Effector CD8-positive, alpha-beta T cell (primary cell): Measurements from ENCODE around the gene TRAPPC10.
"Not testable (repeated sequence)": the region's sequence is repeated elsewhere in the genome, so short reads cannot be mapped to it uniquely, and the experiment has no call there.

Experiments used
- DNase-seq: peaks from one replicate; lab custom pipeline; 2025; lab: John Stamatoyannopoulos, UW

Gene TRAPPC10

GRCh38 chr21:44088401-44088780 lies 76.3 kb downstream of the TRAPPC10 start:
- DNase-seq = no peak

- no peak for DNase-seq
Measured at GRCh38 chr21:44089001-44089911, 77.1 kb downstream of the TRAPPC10 start.

GRCh38 chr21:44090325-44090724 lies 78.2 kb downstream of the TRAPPC10 start:
- DNase-seq = no peak

GRCh38 chr21:44092211-44092610 lies 80.1 kb downstream of the TRAPPC10 start:
- DNase-seq = no peak

- DNase-seq = no peak
Measured at GRCh38 chr21:44093761-44094160, 81.7 kb downstream of the TRAPPC10 start.

DNA sequence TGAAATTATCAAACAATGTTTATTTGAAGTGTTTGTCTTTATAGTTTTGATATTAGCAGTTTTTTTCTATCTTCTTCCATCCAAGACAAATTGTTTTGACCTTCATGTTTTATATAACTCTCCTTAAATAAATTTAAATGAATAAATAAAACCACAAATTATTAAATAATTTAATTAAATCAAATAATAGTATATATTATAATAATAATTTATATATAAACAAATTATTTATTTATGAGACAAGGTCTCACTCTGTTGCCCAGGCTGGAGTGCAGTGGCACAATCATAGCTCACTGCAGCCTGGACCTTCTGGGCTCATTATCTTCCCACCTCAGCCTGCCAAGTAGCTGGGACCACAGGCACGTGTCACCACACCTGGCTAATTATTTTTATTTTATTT lies 82.7 kb downstream of the TRAPPC10 start:
- DNase-seq = no peak

DNA sequence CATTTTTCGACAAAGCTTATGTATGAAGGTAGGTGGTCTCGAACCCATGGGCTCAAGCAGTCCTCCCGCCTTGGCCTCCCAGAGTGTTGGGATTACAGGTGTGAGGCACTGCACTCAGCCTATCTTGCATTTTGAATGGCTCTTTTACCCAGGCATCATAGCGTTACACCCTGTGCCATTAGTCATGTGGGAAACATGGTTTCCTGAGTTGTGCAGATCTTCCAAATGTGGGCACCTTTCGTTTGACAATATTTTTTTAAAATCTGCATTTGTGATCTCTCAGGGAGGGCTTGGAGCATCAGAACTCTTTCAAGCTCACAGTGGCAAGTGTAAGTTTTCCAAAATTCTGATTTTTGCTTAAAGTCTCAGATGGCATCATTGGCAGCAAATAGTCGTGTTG lies 86.4 kb downstream of the TRAPPC10 start:
- not testable (repeated sequence) for DNase-seq

DNA sequence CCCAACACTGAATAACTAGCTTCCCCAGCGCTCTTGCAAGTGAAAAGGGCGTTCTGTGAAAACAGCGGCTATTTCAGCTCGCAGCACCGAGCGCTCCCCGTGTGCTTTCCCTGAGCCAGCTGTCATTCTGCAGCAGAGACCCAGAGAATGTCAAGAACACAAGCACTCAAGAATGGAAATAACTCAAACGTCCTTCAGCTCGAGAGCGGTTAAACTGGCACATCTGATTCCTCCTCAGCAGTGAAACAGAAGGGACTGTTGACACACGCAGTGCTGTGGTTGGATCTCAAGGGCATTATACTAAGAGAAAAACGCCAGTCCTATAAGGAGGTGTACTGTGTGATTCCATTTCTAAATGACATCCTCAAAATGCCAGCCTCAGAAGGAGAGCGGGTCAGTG lies 86.9 kb downstream of the TRAPPC10 start:
- DNase-seq = not testable (repeated sequence)

DNA sequence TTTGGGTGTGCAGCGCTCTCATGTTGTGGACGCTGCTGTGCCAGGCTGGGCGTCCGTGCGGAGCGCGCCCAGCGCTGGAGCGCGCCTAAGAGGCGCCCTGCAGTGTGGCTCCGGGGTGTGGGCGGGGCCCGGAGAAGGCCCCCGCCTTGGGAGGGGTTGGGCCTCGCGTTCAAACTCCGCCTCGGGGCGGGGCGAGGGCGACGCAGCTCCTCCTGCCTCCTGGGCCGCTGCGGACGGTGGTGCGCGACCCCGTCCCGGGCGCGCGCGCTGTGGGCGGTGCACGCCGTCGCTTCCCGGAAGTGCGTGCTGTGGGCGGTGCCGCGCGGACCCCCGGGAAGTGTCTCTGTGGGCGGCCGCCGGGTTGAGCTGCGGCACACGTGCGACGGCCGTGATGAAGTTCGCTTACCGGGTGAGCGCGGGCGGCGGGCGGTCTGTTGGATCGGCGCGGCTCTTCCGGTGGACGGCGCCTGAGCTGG lies 95.0 kb downstream of the TRAPPC10 start, which contains the start of gene PWP2:
Gene PWP2 (plus strand): TSS at position 374 of the 476 bp plus-strand sequence. CDS start 18 bp downstream, at position 392.
- not testable (repeated sequence) for DNase-seq

DNA sequence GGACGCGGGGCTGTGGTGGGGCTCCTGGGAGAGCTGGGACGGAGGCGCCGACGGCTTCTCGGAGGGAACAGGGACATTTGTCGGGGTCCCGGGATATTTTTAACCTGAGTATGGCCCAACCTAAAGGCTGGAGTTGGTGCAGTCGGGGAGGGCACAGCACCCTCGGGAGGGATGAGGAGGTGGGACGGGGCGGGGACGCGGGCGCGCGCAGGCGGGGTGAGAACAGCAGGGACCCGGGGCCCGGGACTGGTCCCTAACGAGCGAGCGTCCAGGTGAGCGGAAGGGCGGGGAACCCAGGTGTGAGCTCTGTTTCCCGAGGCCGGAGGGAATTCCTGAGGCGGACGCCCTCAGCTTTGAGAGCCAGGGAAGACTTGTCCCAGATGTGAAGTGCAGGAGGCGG lies 95.5 kb downstream of the TRAPPC10 start:
- DNase-seq = not testable (repeated sequence)

DNA sequence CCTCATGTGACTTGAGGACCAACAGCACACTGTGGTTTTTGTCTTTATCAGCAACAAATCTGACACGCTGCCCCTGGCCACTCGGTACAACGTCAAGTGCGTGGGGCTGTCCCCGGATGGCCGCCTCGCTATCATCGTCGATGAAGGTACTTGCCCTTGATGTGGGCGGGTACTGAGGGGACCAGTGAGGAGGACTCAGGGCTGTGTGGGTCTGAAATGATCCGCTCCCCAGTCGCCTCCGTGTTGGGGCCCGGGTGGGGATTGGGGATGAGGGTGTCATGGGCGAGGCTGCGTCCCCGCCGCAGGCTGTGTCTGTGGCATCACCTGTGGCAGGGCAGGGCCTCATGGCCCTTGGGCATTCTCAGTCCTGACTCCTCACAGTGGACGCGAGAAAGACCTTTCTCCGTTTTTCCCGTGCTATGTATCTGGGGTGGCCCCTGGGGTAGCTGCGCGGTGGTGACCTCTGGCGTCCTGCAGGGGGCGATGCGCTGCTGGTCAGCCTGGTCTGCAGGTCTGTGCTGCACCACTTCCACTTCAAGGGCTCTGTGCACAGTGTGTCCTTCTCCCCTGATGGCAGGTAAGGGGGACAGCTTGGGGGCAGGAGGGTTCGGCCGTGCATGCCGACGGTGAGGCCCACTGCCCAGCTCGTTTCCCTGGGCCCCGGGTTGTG lies 101.7 kb downstream of the TRAPPC10 start:
- not testable (repeated sequence) for DNase-seq

- DNase-seq = not testable (repeated sequence)
Measured at GRCh38 chr21:44122131-44122530, 110.0 kb downstream of the TRAPPC10 start.

DNA sequence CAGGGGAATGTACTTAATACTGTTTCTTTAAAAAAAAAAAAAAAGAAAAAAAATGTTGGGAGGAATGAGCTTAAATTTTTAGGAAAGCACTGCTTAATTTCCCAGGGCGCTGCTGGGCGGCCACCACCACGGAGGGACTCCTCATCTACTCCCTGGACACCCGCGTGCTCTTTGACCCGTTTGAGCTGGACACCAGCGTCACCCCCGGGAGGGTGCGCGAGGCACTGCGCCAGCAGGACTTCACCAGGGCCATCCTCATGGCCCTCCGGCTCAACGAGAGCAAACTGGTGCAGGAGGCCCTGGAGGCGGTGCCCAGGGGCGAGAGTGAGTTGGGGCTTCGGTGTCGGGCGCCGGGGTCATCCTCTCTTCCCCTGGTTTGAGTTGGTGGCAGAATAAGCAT lies 115.7 kb downstream of the TRAPPC10 start:
- not testable (repeated sequence) for DNase-seq

DNA sequence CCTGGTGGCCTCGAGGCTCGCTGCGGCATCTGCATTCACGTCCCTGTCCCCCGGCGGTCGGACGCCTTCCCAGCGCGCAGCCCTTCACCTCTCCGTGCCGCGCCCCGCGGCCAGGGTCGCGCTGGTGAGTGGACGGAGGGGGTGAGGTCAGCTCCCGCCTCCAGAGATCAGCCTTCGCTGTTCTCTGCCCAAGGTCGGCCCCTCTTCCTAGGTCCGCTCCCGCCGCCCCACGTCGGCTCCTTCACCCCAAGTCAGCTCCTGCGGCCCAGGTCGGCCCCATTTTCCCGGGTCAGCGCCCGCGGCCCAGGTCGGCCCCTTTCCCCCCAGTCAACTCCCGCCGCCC lies 121.6 kb downstream of the TRAPPC10 start:
- DNase-seq = not testable (repeated sequence)

DNA sequence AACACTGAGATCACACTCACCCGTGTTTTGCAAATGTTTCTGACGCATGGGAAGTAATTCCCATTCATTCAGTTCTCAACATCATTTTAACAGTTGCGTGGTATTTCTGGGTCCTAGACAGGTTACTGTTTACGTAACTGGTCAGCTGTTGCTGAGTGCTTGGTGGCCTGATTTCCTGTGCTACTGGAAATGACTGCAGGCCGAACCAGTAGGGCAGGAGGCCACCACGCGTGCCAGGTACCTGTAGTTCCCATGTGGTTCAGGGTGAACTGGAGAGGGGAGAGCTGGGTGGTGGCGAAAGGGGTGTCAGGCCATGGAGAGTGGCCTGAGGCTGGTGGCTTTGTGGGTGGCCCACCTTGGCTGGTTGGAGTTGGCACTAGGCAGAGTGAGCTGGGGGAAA lies 122.6 kb downstream of the TRAPPC10 start:
- not testable (repeated sequence) for DNase-seq

DNA sequence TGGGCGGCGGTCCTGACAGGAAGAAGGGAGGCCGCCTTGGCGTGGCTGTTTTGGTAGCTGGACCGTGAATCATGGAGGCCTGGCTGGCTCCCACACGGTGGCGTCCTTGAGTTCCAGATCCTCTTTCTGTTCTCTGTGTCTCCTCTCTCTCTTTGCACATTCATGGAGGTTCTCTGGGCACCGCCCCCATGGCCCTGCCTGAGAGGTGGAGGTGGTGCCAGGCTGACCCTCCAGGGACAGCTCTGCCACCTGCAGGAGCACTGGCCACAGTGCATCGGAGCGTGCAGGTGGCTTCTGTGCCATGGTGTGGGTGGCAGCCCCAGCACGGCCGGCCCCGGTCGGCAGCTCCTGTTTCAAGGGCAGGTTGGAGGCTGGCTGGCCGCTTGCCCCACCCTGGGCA lies 125.9 kb downstream of the TRAPPC10 start:
- not testable (repeated sequence) for DNase-seq

DNA sequence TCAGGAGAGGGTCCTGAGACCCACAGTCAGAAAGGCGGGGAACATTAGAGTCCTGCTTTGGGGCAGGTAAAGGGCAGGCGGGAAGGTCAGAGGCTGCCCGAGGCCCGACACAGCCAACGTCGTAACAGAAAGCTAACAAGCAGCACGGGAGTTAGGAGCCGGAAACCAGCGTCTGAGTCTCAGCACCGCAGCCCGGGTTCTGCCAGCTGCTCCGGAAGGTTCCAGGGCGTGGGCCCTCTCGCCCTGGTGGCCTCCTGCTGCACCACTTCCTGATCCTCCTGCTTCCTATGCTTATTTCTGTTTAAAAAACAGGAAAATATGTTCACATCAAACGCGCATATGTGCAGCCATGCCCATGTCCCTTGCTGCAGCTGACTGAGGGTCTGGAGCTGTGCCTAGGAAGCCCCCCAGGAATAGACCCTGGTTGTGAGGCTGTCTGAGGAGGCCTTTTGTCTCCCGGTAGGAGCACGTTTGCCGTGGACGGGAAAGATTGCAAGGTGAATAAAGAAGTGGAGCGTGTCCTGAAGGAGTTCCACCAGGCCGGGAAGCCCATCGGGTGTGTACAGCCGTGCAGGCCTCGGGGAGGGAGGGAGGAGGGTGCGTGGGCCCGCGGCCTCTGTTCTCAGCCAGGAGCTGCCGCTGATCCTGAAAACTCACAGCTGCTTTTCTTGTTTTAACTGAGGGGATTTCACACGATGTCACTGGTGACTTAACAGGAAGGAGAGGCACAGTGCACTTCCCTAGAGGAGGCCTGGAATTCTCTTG lies 127.9 kb downstream of the TRAPPC10 start:
- DNase-seq = not testable (repeated sequence)

DNA sequence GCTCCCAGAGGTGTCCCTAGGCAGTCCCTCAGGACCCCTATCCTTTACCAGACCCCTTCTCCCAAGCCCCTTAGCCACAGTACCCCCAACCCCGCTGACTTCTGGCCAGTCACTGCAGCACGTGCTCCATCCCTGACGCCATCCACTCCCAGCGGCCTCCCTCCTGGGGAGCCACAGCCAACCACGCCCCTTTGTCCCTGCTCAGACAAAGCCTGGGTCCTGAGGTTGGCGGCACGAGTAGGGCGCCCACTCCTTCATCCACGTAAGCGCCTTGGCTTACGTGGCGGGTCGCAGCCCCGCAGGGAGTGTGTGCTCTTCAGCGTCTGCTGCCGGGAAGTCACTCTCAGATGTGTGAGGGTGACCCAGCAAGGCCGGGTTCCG lies 128.4 kb downstream of the TRAPPC10 start:
- DNase-seq = not testable (repeated sequence)

DNA sequence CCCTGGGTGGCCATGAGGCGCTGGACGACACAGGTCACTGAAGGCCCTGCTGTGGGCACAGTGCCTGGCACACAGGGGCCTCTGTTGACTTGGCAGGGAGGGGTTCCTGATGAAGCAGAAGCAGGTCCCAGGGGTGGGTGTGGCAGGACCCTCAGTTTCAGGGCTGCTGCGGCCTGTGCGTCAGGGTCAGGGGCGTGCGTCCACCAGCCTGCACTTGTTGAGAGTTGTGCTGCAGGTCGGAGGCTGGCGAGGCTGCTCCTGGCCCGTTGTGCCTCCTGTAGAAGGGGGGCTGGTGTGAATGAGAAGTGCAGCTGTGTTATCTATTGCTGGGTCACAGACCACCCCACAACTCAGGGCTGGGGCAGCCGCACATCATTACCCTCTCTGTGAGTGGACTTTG lies 130.4 kb downstream of the TRAPPC10 start:
- DNase-seq = not testable (repeated sequence)

DNA sequence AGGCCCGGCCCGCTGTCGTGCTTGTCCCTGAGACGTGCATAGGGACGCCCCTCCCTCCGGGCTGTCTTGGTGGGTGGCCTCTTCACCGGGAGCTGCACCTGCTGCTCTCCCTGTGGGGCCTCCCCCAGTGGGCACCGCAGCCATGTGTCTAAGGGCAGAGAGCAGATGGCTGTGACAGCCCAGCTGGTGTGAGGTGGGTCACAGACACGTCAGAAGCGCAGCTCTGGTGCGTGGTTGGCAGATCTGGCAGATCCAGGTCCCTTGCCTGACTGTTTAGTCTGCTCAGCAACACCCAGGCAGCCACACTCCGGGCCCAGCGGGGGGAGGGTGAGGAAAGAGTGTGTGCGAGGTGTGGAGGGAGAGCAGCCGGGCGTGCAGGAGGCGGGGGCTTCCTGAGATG lies 131.3 kb downstream of the TRAPPC10 start:
- DNase-seq = not testable (repeated sequence)

GRCh38 chr21:44143996-44144395 lies 131.9 kb downstream of the TRAPPC10 start:
- DNase-seq = not testable (repeated sequence)
